Astrocyte of the cerebellum (primary cell): ENCODE results near the gene WFDC1.

ENCODE experiments used
- DNase-seq: peaks from one replicate; pipeline ENCODE4 v3.0.0-alpha.2; 2011; ENCODE audit warnings: low read depth
- H3K4me3 ChIP-seq: 2 replicates; pipeline ENCODE4 v1.5.1; 2011; ENCODE audit warnings: mild to moderate bottlenecking, low read depth, low read length, moderate library complexity
- in situ Hi-C: cut with HindIII; loops from 2 replicates; pipeline ENCODE4 v1.10.0; 2017; ENCODE audit warnings: low sequenced_read_pairs
- TF ChIP-seq, protein P1 (sequence below): IDR thresholded peaks from 2 replicates; pipeline ENCODE4 v1.5.1; 2012; ENCODE audit warnings: low read length, low read depth, moderate library complexity, mild to moderate bottlenecking; ENCODE audit errors: missing control alignments

The WFDC1 gene

DNA sequence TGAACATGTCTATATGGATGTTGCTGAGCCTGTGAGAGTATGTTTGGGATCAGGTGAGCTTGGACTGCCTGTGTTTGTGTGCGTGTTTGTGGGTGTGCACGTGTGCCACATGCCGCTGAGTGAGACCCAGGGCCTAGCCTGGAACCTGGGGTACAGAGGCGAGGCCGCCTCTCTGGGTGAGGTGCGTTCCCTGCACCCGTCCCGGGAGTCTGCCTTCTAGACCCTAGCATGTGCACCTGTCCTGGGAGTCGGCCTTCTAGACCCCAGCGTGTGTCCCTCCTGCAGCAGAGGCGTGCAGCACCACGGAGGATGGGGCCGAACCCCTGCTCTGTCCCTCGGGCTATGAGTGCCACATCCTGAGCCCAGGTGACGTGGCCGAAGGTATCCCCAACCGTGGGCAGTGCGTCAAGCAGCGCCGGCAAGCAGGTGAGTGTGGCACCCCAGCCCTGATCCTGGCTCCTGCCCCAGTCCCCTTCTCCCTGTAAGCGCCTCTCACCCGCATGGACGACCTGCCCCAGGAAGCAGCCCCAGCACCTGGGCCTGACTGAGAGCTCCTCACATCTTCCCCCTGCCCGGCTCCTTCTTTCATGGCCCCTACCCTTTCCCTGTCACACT is 24.6 kb downstream of the WFDC1 start:
- DNase-seq: no peak
- TF ChIP-seq, protein P1, sequence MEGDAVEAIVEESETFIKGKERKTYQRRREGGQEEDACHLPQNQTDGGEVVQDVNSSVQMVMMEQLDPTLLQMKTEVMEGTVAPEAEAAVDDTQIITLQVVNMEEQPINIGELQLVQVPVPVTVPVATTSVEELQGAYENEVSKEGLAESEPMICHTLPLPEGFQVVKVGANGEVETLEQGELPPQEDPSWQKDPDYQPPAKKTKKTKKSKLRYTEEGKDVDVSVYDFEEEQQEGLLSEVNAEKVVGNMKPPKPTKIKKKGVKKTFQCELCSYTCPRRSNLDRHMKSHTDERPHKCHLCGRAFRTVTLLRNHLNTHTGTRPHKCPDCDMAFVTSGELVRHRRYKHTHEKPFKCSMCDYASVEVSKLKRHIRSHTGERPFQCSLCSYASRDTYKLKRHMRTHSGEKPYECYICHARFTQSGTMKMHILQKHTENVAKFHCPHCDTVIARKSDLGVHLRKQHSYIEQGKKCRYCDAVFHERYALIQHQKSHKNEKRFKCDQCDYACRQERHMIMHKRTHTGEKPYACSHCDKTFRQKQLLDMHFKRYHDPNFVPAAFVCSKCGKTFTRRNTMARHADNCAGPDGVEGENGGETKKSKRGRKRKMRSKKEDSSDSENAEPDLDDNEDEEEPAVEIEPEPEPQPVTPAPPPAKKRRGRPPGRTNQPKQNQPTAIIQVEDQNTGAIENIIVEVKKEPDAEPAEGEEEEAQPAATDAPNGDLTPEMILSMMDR: no peak
- no peak overlapping the region for H3K4me3 ChIP-seq
- in situ Hi-C loops: no loop called here

DNA sequence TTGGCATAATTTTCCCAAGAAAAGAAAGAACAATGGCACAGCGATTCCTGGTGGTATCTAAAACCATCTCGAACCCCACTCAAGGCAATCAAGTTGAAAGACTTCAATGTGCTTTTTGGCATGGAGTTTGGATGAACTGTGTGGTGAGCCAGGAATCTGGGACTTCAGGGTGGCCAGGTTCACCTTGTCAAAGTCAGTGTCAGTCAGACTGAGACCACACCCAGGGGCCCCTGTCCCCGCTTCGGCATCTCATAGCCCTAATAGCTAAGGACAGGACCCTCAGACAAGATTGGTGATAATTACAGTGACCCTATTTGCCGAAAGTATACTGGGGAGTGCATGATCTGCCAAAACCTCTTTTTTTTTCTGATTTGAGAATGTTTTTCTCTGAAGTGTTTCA is 25.8 kb downstream of the WFDC1 start:
- no peak for DNase-seq
- in situ Hi-C loops: no loop called here
- H3K4me3 ChIP-seq: no peak overlapping the region
- TF ChIP-seq, protein P1: no peak

DNA sequence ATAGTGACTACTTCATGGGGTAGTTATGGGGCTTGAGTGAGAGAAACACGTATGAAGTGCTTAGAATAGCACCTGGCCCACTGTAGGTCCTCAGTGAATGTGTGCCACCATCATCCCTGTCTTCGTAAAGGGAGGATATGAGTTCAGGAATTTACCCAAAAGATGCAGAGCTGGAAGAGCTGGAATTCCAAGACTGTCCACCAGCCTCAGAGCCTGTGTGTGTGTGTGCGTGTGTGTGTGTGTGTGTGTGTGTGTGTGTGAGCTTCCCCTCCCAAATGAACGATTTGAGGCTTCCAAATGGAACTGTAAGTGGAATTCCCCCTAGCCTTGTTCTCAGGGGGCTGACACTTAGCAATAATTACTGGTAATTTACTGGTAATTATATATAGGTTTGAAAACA is 27.3 kb downstream of the WFDC1 start:
- no peak for DNase-seq
- TF ChIP-seq, protein P1: no peak
- H3K4me3 ChIP-seq: no peak overlapping the region
- in situ Hi-C loops: no loop called here

DNA sequence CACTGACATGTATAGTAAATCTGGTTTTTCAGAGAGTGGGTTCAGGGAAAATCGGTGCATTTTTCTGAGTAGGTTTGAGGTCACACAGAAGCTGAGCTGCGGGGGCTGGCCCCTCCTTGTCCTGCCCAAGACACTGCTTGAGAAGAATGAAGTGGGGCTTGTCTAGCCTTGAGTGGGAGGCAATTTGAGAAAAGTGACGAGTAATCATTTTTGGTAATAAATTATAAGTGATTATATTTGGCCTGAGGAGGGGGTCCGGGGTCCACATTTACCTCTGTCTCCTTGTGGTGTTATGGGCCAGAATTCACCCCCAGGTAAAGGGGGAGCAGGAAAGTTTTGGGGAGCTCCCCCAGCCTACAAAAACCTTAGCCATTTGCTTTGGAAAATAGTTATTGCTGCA is 28.1 kb downstream of the WFDC1 start:
- DNase-seq: no peak
- in situ Hi-C loops: no loop called here
- TF ChIP-seq, protein P1: no peak
- no peak overlapping the region for H3K4me3 ChIP-seq

DNA sequence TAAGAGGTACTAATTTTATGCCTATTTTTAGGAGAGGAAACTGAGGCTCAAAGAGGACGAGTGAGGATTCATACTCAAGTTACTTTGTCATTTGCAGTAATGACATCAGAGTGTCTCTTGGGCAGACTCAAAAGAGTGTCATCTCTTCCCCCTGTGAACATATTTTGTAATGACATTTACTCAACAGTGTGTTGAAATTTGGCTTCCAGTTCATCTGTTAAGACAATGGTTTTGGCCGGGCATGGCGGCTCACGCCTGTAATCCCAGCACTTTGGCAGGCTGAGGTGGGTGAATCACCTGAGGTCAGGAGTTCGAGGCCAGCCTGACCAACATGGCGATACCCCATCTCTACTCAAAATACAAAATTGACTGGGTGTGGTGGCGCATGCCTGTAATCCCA is 28.9 kb downstream of the WFDC1 start:
- DNase-seq: no peak
- TF ChIP-seq, protein P1: no peak
- H3K4me3 ChIP-seq: no peak overlapping the region
- in situ Hi-C loops: no loop called here

DNA sequence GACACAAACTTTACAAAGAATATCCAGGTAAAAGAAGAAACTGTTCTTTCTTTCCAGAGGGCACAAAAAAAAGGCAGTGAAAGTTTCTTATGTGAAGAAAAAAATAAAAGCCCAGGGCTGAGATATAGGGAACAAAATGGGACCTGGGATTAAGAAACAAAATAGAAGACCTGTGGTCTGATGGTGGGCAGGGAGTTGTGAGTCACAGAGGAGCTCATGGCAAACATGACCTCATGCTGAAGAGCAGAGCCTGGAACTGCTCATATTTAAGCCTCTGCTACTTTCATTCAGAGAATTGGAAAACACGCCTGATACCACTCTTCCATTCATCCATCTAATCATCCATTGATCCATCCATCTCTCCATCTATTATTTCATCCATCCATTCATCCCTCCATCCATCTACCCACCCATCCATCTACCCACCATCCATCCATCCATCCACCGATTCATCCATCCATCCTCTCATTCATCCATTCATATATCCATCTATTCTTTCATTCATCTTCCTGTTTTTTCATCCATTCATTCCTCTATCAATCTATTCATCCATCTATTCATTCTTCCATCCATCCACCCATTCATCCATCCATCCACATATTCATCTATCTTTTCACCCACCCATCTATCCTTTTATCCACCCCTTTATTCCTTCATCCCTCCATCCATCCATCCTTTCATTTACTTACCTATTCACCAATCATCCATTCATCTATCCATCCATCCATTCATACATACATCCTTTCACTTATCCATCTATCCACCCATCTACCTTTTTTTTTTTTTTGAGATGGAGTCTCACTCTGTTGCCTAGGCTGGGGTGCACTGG is 30.0 kb downstream of the WFDC1 start:
- no peak for DNase-seq
- in situ Hi-C loops: no loop called here
- no peak overlapping the region for H3K4me3 ChIP-seq
- TF ChIP-seq, protein P1: no peak
